DOHH2 (cell line): ENCODE data around the gene GPC4.

Source experiments
- H3F3A ChIP-seq: fragments of 200-600 bp; sonication (generic), shearing (Covaris generic); 2 replicates; pipeline ENCODE4 v1.6.0; 2016; ENCODE audit warnings: antibody characterized with exemption, mild to moderate bottlenecking; ENCODE audit not compliant: control insufficient read depth, insufficient read depth
- H3K27ac ChIP-seq: fragments of 200-600 bp; sonication (generic); 2 replicates; pipeline ENCODE4 v1.5.1; 2014; ENCODE audit warnings: low read depth, mild to moderate bottlenecking, low read length, moderate library complexity
- H3K27me3 ChIP-seq: fragments of 200-600 bp; sonication (generic); 2 replicates; pipeline ENCODE4 v1.6.1; 2014; ENCODE audit warnings: mild to moderate bottlenecking, low read length, mixed read lengths; ENCODE audit not compliant: control insufficient read depth
- H3K36me3 ChIP-seq: fragments of 200-600 bp; sonication (generic); 2 replicates; pipeline ENCODE4 v1.6.1; 2014; ENCODE audit warnings: mild to moderate bottlenecking, low read length, moderate library complexity, mixed read lengths; ENCODE audit not compliant: control insufficient read depth
- H3K4me1 ChIP-seq: fragments of 200-600 bp; sonication (generic); 2 replicates; pipeline ENCODE4 v1.6.1; 2014; ENCODE audit warnings: mild to moderate bottlenecking, low read length, mixed read lengths; ENCODE audit not compliant: control insufficient read depth
- H3K4me2 ChIP-seq: fragments of 200-600 bp; sonication (generic); 2 replicates; pipeline ENCODE4 v1.6.0; 2014; ENCODE audit warnings: mild to moderate bottlenecking, low read length, moderate library complexity
- H3K4me3 ChIP-seq: fragments of 200-600 bp; sonication (generic); 2 replicates; pipeline ENCODE4 v1.5.1; 2014; ENCODE audit warnings: mild to moderate bottlenecking, low read length, mixed read lengths
- H3K79me2 ChIP-seq: fragments of 200-600 bp; sonication (generic); 2 replicates; pipeline ENCODE4 v1.6.1; 2014; ENCODE audit warnings: mild to moderate bottlenecking, low read length, mixed read lengths; ENCODE audit not compliant: control insufficient read depth
- H3K9me2 ChIP-seq: fragments of 200-600 bp; sonication (generic); replicated peaks from 2 replicates; pipeline ENCODE4 v1.6.1; 2014; ENCODE audit warnings: mild to moderate bottlenecking, low read length, mixed read lengths; ENCODE audit not compliant: control insufficient read depth
- H3K9me3 ChIP-seq: fragments of 200-600 bp; sonication (generic); 2 replicates; pipeline ENCODE4 v1.6.1; 2014; ENCODE audit warnings: antibody characterized with exemption, low read length, mixed read lengths; ENCODE audit not compliant: control insufficient read depth, insufficient read depth
- H4K20me1 ChIP-seq: fragments of 200-600 bp; sonication (generic); 2 replicates; pipeline ENCODE4 v1.6.0; 2014; ENCODE audit warnings: low read depth, mild to moderate bottlenecking, antibody characterized with exemption, low read length, moderate library complexity; ENCODE audit not compliant: control insufficient read depth, insufficient read depth
- EZH2phosphoT487 ChIP-seq: fragments of 200-600 bp; sonication (generic); IDR thresholded peaks from 2 replicates; pipeline ENCODE4 v1.6.1; 2017; ENCODE audit warnings: borderline replicate concordance, mild to moderate bottlenecking, antibody characterized with exemption, low read length, moderate library complexity, mixed read lengths
- TF ChIP-seq, protein P1 (sequence below): fragments of 200-600 bp; sonication (generic); IDR thresholded peaks from one replicate; pipeline ENCODE4 v1.5.1; 2014; ENCODE audit warnings: antibody characterized with exemption, mild to moderate bottlenecking, low read depth, low read length; ENCODE audit not compliant: poor library complexity, severe bottlenecking

The GPC4 gene

DNA sequence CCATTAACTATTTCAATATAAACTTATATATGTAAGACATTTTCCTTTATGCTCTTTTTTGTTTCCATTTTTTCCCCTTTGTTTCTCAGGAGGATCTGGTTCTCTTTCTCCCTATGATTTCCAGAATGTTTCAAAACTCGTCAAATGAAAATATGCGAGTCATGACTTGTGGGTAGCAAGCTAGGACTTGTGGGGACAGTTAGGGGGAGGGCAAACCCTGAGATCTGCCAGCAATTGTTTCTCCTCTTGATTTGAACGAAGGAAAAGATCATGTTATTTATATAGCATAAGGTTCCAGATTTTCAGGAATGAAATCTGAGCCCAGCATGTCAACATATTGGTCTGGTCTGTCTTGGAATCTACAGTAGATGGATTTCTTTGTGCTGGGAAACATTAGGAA is 28.9 kb upstream of the GPC4 start:
- Histone ChIP-seq H3K36me3 (no peaks in the 10 kb centered on the region), H3K9me3 (no peaks in the 10 kb centered on the region), H3K79me2 (no peaks in the 10 kb centered on the region), H3K4me3 (no peak overlapping the region), H3F3A (no peaks in the 10 kb centered on the region), H3K4me2 (no peak overlapping the region), H3K4me1 (peaks cover 9% of the 10 kb centered on the region), H3K9me2 (no peaks in the 10 kb centered on the region), H3K27ac (no peak overlapping the region), H3K27me3 (no peaks in the 10 kb centered on the region), H4K20me1 (no peaks in the 10 kb centered on the region)
- TF ChIP-seq, protein P1, sequence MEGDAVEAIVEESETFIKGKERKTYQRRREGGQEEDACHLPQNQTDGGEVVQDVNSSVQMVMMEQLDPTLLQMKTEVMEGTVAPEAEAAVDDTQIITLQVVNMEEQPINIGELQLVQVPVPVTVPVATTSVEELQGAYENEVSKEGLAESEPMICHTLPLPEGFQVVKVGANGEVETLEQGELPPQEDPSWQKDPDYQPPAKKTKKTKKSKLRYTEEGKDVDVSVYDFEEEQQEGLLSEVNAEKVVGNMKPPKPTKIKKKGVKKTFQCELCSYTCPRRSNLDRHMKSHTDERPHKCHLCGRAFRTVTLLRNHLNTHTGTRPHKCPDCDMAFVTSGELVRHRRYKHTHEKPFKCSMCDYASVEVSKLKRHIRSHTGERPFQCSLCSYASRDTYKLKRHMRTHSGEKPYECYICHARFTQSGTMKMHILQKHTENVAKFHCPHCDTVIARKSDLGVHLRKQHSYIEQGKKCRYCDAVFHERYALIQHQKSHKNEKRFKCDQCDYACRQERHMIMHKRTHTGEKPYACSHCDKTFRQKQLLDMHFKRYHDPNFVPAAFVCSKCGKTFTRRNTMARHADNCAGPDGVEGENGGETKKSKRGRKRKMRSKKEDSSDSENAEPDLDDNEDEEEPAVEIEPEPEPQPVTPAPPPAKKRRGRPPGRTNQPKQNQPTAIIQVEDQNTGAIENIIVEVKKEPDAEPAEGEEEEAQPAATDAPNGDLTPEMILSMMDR, result no peak
- TF ChIP-seq EZH2phosphoT487, result no peak

DNA sequence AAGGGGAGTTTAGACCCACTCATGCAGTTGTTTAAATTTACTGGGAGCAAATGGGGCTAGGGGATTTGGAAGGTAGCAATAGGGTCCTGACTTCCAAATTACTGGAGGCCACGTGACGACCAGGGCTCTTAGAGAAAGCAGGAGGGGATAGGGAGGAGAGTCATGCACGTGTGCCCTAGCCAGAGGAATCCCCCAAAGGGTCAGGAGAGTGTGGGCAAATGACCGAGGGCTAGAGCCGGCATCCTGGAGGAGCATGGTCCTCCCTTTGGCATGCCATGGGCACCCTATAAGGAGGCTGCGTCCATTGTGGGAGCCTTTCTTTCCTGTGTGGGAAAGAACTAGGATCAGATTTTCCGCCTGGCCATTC is 25.5 kb upstream of the GPC4 start:
- no peaks in the 10 kb centered on the region for H3K9me2 ChIP-seq
- H3F3A ChIP-seq, result no peaks in the 10 kb centered on the region
- H3K4me3 ChIP-seq, result no peak overlapping the region
- H4K20me1 ChIP-seq, result no peaks in the 10 kb centered on the region
- no peak for TF ChIP-seq EZH2phosphoT487
- H3K79me2 ChIP-seq, result no peaks in the 10 kb centered on the region
- H3K4me1 ChIP-seq, result peaks cover 9% of the 10 kb centered on the region
- no peaks in the 10 kb centered on the region for H3K27me3 ChIP-seq
- no peaks in the 10 kb centered on the region for H3K36me3 ChIP-seq
- no peak overlapping the region for H3K27ac ChIP-seq
- no peaks in the 10 kb centered on the region for H3K9me3 ChIP-seq
- no peak overlapping the region for H3K4me2 ChIP-seq

DNA sequence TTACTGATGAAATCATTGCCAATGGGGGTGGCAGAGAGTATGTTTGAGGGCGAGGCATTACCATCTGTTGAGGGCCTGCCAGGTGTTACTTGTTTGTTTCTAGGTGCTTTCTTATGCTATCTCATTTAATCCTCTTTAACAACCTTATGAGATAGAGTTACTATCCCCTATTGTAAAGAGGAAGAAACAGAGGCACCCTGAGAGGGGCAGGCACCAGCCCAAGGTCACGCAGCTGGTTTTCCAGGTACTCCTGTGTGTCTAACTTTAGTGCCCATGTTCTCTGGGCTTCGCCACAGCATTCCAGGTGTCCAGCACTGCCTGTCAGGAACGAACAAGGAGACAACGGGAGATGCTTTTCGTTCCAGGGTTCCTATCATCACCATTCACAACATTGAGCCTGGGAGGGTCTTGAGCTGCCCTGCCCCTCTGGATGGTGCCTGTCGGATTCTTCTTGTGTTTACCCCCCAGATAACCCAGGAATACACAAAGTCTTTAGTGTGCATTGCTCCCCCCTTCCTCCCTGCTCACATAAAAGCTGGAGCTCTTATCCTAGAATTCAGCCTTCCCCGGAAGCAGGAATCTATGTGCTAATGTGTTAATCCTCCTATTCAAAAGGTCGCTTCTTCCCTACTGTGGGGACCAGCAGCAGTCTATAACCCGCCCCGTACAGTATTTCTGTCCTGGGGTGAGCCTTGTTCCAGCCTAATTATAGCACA is 24.9 kb upstream of the GPC4 start:
- H3K36me3 ChIP-seq, result no peaks in the 10 kb centered on the region
- TF ChIP-seq, protein P1, result no peak
- no peak for TF ChIP-seq EZH2phosphoT487
- no peaks in the 10 kb centered on the region for H4K20me1 ChIP-seq
- peaks cover 4% of the 10 kb centered on the region for H3K4me1 ChIP-seq
- H3K79me2 ChIP-seq, result no peaks in the 10 kb centered on the region
- no peaks in the 10 kb centered on the region for H3K9me2 ChIP-seq
- no peak overlapping the region for H3K4me2 ChIP-seq
- no peaks in the 10 kb centered on the region for H3K9me3 ChIP-seq
- no peak overlapping the region for H3K27ac ChIP-seq
- H3F3A ChIP-seq, result no peaks in the 10 kb centered on the region
- H3K4me3 ChIP-seq, result no peak overlapping the region
- no peaks in the 10 kb centered on the region for H3K27me3 ChIP-seq

DNA sequence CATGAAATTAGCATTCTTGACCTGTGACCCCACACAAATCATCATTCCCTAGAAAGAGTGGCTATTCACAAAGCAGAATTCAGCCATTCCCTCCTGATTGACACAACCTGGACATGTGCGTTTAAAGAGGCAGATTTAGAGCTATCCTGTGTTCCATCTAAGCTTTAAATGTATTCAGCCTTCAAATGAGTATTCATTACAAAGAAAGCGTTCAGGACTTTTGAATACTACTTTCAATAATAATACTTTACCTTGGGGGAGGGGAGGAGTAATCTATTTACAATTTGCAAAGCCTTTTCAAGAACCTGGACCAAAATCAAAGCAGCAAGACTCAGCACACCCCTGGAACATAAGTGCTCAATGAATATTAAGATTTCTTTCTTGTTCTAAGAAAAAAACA is 22.5 kb upstream of the GPC4 start:
- Histone ChIP-seq H3K4me1 (no peaks in the 10 kb centered on the region), H3K4me2 (no peak overlapping the region)

More for the DNA sequence above, 22.5 kb upstream of the GPC4 start:
- Histone ChIP-seq H3F3A (no peaks in the 10 kb centered on the region), H3K36me3 (no peaks in the 10 kb centered on the region), H3K9me2 (no peaks in the 10 kb centered on the region), H3K4me3 (no peak overlapping the region), H3K9me3 (no peaks in the 10 kb centered on the region), H4K20me1 (no peaks in the 10 kb centered on the region), H3K27ac (no peak overlapping the region), H3K27me3 (no peaks in the 10 kb centered on the region), H3K79me2 (no peaks in the 10 kb centered on the region)
- TF ChIP-seq, protein P1, result no peak
- TF ChIP-seq EZH2phosphoT487, result no peak
